H1 (cell line): Measurements from ENCODE around the gene BBS2. TPM values are rescaled to one million over a fixed set of nuclear protein-coding genes. Genes with fewer than 3 reads are reported as not detected.

Experiments
- CTCF ChIA-PET: fragments of 300-600 bp; sonication (Branson Sonifier 250); formaldehyde crosslinking; loops from one replicate; lab custom pipeline; 2021; ENCODE audit not compliant: partially characterized antibody; lab: Charles Lee
- POLR2A ChIA-PET: fragments of 300-600 bp; sonication (Branson Sonifier 250); formaldehyde crosslinking; loops from one replicate; lab custom pipeline; 2021; ENCODE audit warnings: inconsistent platforms; ENCODE audit not compliant: partially characterized antibody; lab: Charles Lee
- DNase-seq, 2 experiments: peaks; one replicate each; pipeline versions ENCODE4 v3.0.0 to v3.0.0-alpha.2; 2010 to 2022; ENCODE audit warnings: low spot score in 2 of 2, low read depth in 1 of 2, mixed read lengths in 1 of 2
- FAIRE-seq: peaks from 2 replicates; lab custom pipeline; 2011; peaks lifted over from hg19 to GRCh38; lab: Jason Lieb, UNC
- H2AFZ ChIP-seq: 2 replicates; pipeline ENCODE4 v1.8.1; 2012; ENCODE audit warnings: low read length, inconsistent platforms
- H2AK5ac ChIP-seq: 2 replicates; pipeline ENCODE4 v1.6.1; 2013; ENCODE audit warnings: low read depth, low read length
- H2BK120ac ChIP-seq: replicated peaks from 2 replicates; pipeline ENCODE3; 2013; ENCODE audit warnings: low read depth, low read length, inconsistent platforms
- H2BK12ac ChIP-seq: 2 replicates; pipeline ENCODE4 v1.6.1; 2013; ENCODE audit warnings: low read depth, low read length
- H2BK15ac ChIP-seq: 2 replicates; pipeline ENCODE4 v1.6.1; 2013; ENCODE audit warnings: low read length
- H2BK20ac ChIP-seq: 2 replicates; pipeline ENCODE4 v1.6.1; 2013; ENCODE audit warnings: low read length
- H2BK5ac ChIP-seq: 2 replicates; pipeline ENCODE4 v1.6.1; 2013; ENCODE audit warnings: low read depth, low read length
- H3K14ac ChIP-seq: 2 replicates; pipeline ENCODE4 v1.6.1; 2013; ENCODE audit warnings: inconsistent platforms; ENCODE audit not compliant: insufficient read length
- H3K18ac ChIP-seq: 2 replicates; pipeline ENCODE4 v1.6.1; 2013; ENCODE audit warnings: low read length; ENCODE audit errors: extremely low read depth
- H3K23ac ChIP-seq: 2 replicates; pipeline ENCODE4 v1.6.1; 2013; ENCODE audit warnings: inconsistent platforms; ENCODE audit not compliant: insufficient read length
- H3K23me2 ChIP-seq: 2 replicates; pipeline ENCODE4 v1.6.1; 2013; ENCODE audit warnings: low read depth, low read length
- H3K27ac ChIP-seq: 2 replicates; pipeline ENCODE4 v1.6.1; 2011; ENCODE audit warnings: low read depth, low read length, inconsistent platforms
- H3K27me3 ChIP-seq, 4 experiments: replicated peaks in 1 of 4; 1 replicate in 1 of 4; 2 replicates in 3 of 4; pipeline versions ENCODE4 v1.6.1 to v1.8.1; 2011 to 2013; ENCODE audit warnings: low read length in 3 of 4, mild to moderate bottlenecking in 3 of 4, inconsistent platforms in 2 of 4, mixed read lengths in 2 of 4, moderate library complexity in 1 of 4; ENCODE audit not compliant: control insufficient read depth in 3 of 4, insufficient read depth in 3 of 4; ENCODE audit errors: extremely low read depth in 1 of 4
- H3K36me3 ChIP-seq, 4 experiments: 2 replicates each; pipeline versions ENCODE4 v1.6.1 to v1.8.1; 2011 to 2013; ENCODE audit warnings: mild to moderate bottlenecking in 4 of 4, low read length in 3 of 4, moderate library complexity in 2 of 4, control low read depth in 1 of 4, inconsistent platforms in 1 of 4; ENCODE audit not compliant: insufficient read depth in 4 of 4, control insufficient read depth in 2 of 4
- H3K4ac ChIP-seq: replicated peaks from 2 replicates; pipeline ENCODE3; 2013; ENCODE audit warnings: low read length, low read depth, mixed read lengths, inconsistent platforms; ENCODE audit not compliant: insufficient read length
- H3K4me1 ChIP-seq, 4 experiments: replicated peaks in 1 of 4; 1 replicate in 1 of 4; 2 replicates in 3 of 4; pipeline versions ENCODE4 v1.6.1 to v1.8.1; 2011 to 2013; ENCODE audit warnings: low read length in 3 of 4, inconsistent platforms in 2 of 4, mixed read lengths in 1 of 4; ENCODE audit not compliant: insufficient read depth in 4 of 4, control insufficient read depth in 3 of 4
- H3K4me2 ChIP-seq, 2 experiments: 2 replicates each; pipeline versions ENCODE4 v1.6.1 to v1.8.1; 2011 to 2013; ENCODE audit warnings: low read depth in 2 of 2, low read length in 2 of 2, control low read depth in 1 of 2, inconsistent platforms in 1 of 2, mild to moderate bottlenecking in 1 of 2; ENCODE audit not compliant: insufficient read depth in 1 of 2
- H3K4me3 ChIP-seq, 4 experiments: fragments of 200-600, 300-600 bp in 1 of 4; sonication (generic), shearing (Covaris generic), sonication (Bioruptor Twin) in 1 of 4; 2 replicates each; pipeline versions ENCODE4 v1.5.1 to v1.8.1; 2011 to 2016; ENCODE audit warnings: low read length in 4 of 4, low read depth in 3 of 4, control low read depth in 2 of 4, inconsistent platforms in 2 of 4, mild to moderate bottlenecking in 2 of 4, mixed read lengths in 1 of 4, moderate library complexity in 1 of 4; ENCODE audit not compliant: insufficient read depth in 2 of 4; ENCODE audit errors: extremely low read depth in 1 of 4
- H3K56ac ChIP-seq: replicated peaks from 2 replicates; pipeline ENCODE3; 2013; ENCODE audit warnings: low read depth, mild to moderate bottlenecking, mixed read lengths, low read length, inconsistent platforms; ENCODE audit not compliant: insufficient read length
- H3K79me1 ChIP-seq: 2 replicates; pipeline ENCODE4 v1.6.1; 2013; ENCODE audit warnings: low read depth, low read length, control low read depth
- H3K79me2 ChIP-seq, 2 experiments: 2 replicates each; pipeline versions ENCODE4 v1.6.1 to v1.8.1; 2012 to 2013; ENCODE audit warnings: low read length in 2 of 2, mild to moderate bottlenecking in 2 of 2, inconsistent platforms in 1 of 2; ENCODE audit not compliant: insufficient read depth in 2 of 2, control insufficient read depth in 1 of 2
- H3K9ac ChIP-seq, 4 experiments: replicated peaks in 1 of 4; 1 replicate in 1 of 4; 2 replicates in 3 of 4; pipeline versions ENCODE4 v1.6.1 to v1.8.1; 2011 to 2013; ENCODE audit warnings: low read depth in 3 of 4, low read length in 3 of 4, control low read depth in 2 of 4, mild to moderate bottlenecking in 2 of 4, moderate library complexity in 2 of 4, inconsistent platforms in 1 of 4; ENCODE audit errors: extremely low read depth in 1 of 4
- H3K9me3 ChIP-seq, 2 experiments: 2 replicates each; pipeline versions ENCODE4 v1.6.1 to v1.8.1; 2012 to 2013; ENCODE audit warnings: mild to moderate bottlenecking in 2 of 2, moderate library complexity in 2 of 2, control low read depth in 1 of 2, inconsistent platforms in 1 of 2, low read depth in 1 of 2, low read length in 1 of 2, mixed read lengths in 1 of 2; ENCODE audit not compliant: insufficient read depth in 2 of 2
- H4K20me1 ChIP-seq, 2 experiments: replicated peaks in 1 of 2; 2 replicates each; pipeline versions ENCODE3 to v1.8.1; 2011 to 2013; ENCODE audit warnings: inconsistent platforms in 2 of 2, low read length in 2 of 2, mild to moderate bottlenecking in 1 of 2; ENCODE audit not compliant: insufficient read depth in 2 of 2, control insufficient read depth in 1 of 2
- H4K5ac ChIP-seq: 2 replicates; pipeline ENCODE4 v1.6.1; 2013; ENCODE audit warnings: low read length, low read depth, mixed read lengths, inconsistent platforms; ENCODE audit not compliant: insufficient read length
- H4K8ac ChIP-seq: 2 replicates; pipeline ENCODE4 v1.8.0; 2013; ENCODE audit warnings: mild to moderate bottlenecking, moderate library complexity, low read length, inconsistent platforms; ENCODE audit not compliant: insufficient read depth; ENCODE audit errors: extremely low read depth
- H4K91ac ChIP-seq: replicated peaks from 2 replicates; pipeline ENCODE3; 2013; ENCODE audit warnings: low read length, mixed read lengths, inconsistent platforms; ENCODE audit not compliant: insufficient read length
- BACH1 ChIP-seq: IDR thresholded peaks from 2 replicates; pipeline ENCODE4 v1.6.1; 2012; ENCODE audit warnings: low read length, improper control_type of control experiment
- BCL11A ChIP-seq, 2 experiments: IDR thresholded peaks; one replicate each; pipeline ENCODE4 v1.6.1; 2011; ENCODE audit warnings: low read depth in 2 of 2, low read length in 2 of 2, mild to moderate bottlenecking in 2 of 2
- CEBPB ChIP-seq: IDR thresholded peaks from 2 replicates; pipeline ENCODE4 v1.6.1; 2012; ENCODE audit warnings: low read depth, low read length
- RAD21 ChIP-seq, 2 experiments: IDR thresholded peaks in 1 of 2; conservative IDR thresholded peaks in 1 of 2; 2 replicates each; pipeline ENCODE4 v1.6.1; 2011; ENCODE audit warnings: low read depth in 2 of 2, low read length in 2 of 2, improper control_type of control experiment in 1 of 2, inconsistent platforms in 1 of 2, mild to moderate bottlenecking in 1 of 2, moderate library complexity in 1 of 2
- WGBS, 2 experiments: shearing (Covaris generic) in 1 of 2; methylation state at CpG; one replicate each; pipeline versions ENCODE4 v1.1.6 to v1.1.7; 2013 to 2015; ENCODE audit warnings: low lambda C conversion rate in 2 of 2, mixed read lengths in 2 of 2, inconsistent platforms in 1 of 2, low coverage in 1 of 2, missing lambda C conversion rate in 1 of 2; ENCODE audit not compliant: insufficient replicate concordance in 2 of 2, insufficient coverage in 1 of 2, insufficient read length in 1 of 2; ENCODE audit errors: extremely low coverage in 1 of 2, missing lambda C conversion rate in 1 of 2; 5-methylcytosine and 5-hydroxymethylcytosine counted together
- polyA plus RNA-seq, 7 experiments: library from polyadenylated mRNA; depleted of rRNA in 3 of 7; stranded (reverse) in 5 of 7; unstranded in 2 of 7; fragments of >200 nt in 5 of 7; fragments of 200-250 nt in 2 of 7; gene quantifications; 1 replicate in 5 of 7; 2 replicates in 1 of 7; 4 replicates in 1 of 7; pipeline versions ENCODE4 v1.2.1 to v1.2.3, GENCODE V29; 2011 to 2013; ENCODE audit warnings: missing spikeins in 2 of 7, mixed read lengths in 2 of 7
- total RNA-seq: library from RNA; stranded (reverse); fragmentation: NEBNext Ultra II Directional; extraction: Animal tissue kit (Norgen Biotek cat#: 25700); gene quantifications from 2 replicates; pipeline ENCODE4 v1.2.1, GENCODE V29; 2021
- TF ChIP-seq, protein P1 (sequence below): IDR thresholded peaks from 2 replicates; pipeline ENCODE4 v1.6.1; 2012; ENCODE audit warnings: inconsistent platforms
- TF ChIP-seq, protein P2 (sequence below): IDR thresholded peaks from 2 replicates; pipeline ENCODE4 v1.6.1; 2012; ENCODE audit warnings: inconsistent platforms
- TF ChIP-seq, protein P3 (sequence below), 3 experiments: IDR thresholded peaks; 1 replicate in 2 of 3; 2 replicates in 1 of 3; pipeline versions ENCODE4 v1.5.1 to v1.6.1; 2011; ENCODE audit warnings: low read length in 3 of 3, mild to moderate bottlenecking in 3 of 3, inconsistent platforms in 2 of 3, low read depth in 1 of 3, moderate library complexity in 1 of 3; ENCODE audit not compliant: insufficient read depth in 1 of 3; ENCODE audit errors: control extremely low read depth in 1 of 3

The BBS2 gene
- total and polyA plus RNA-seq, 2 of the 8 experiments (the other 6 are each of a cell fraction or from before 2014, with no cell fraction given), result 12.3 to 15.1 TPM

DNA sequence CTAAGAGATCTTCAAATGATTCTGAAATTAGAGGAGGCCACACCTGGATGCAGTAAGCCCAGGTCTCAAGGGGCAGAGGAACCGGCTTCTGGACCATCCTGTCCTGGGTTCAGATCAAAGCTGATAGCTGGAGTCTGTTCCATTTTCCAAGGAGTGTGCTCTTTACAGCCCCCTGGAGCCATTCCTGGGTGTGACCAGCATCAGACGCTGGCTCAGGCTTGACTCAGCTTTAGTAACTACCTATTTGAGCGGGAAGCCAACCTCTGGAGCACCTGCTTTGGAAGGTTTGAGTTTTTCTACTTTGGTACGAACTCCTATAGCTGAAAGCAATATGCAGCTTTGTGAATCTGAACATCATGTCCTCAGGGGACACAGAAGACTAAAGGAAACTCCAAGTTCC, 12.9 kb upstream of the BBS2 start:
- H3K4me1 ChIP-seq, result no peaks in the 10 kb centered on the region
- ChIA-PET POLR2A (interaction anchor here (2.2 kb wide), 1 partner anchor 15 kb away, joined by 8 read pairs; no protein-coding TSS in a partner anchor), CTCF (interaction anchor here (0.7 to 1.8 kb wide), 9 partner anchors 12 to 335 kb away, joined by 3 to 6 read pairs (median 4); no protein-coding TSS in a partner anchor)
- H3K18ac ChIP-seq, result no peak overlapping the region
- no peaks in the 10 kb centered on the region for H3K79me1 ChIP-seq
- H3K9me3 ChIP-seq, result no peaks in the 10 kb centered on the region
- H3K56ac ChIP-seq, result no peak overlapping the region
- no peaks in the 10 kb centered on the region for H3K36me3 ChIP-seq
- DNase-seq, result no peak
- H2BK15ac ChIP-seq, result no peak overlapping the region
- FAIRE-seq, result no peak
- H3K4ac ChIP-seq, result no peak overlapping the region
- no peak overlapping the region for H4K91ac ChIP-seq
- H3K14ac ChIP-seq, result no peak overlapping the region
- H2AK5ac ChIP-seq, result no peak overlapping the region
- H4K20me1 ChIP-seq, result no peaks in the 10 kb centered on the region
- H2AFZ ChIP-seq, result no peak overlapping the region
- no peak overlapping the region for H4K5ac ChIP-seq
- TF ChIP-seq BCL11A (IDR thresholded peaks at IDR 0.05; ENCODE audit: low read depth in 2 of 2, low read length in 2 of 2) (no peak), BACH1 (peak; percentile 94), RAD21 (IDR thresholded peaks at IDR 0.05 in 1 of 2, conservative IDR thresholded peaks at IDR 0.05 in 1 of 2; ENCODE audit: low read depth in 2 of 2, low read length in 2 of 2) (peak in 1 of 2 experiments; percentile 22; a peak in 2 of 4 replicates), CEBPB (no peak)
- TF ChIP-seq, protein P1, sequence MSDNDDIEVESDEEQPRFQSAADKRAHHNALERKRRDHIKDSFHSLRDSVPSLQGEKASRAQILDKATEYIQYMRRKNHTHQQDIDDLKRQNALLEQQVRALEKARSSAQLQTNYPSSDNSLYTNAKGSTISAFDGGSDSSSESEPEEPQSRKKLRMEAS, result peak; percentile 66
- TF ChIP-seq, protein P2, sequence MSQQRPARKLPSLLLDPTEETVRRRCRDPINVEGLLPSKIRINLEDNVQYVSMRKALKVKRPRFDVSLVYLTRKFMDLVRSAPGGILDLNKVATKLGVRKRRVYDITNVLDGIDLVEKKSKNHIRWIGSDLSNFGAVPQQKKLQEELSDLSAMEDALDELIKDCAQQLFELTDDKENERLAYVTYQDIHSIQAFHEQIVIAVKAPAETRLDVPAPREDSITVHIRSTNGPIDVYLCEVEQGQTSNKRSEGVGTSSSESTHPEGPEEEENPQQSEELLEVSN, result peak; percentile 94
- TF ChIP-seq, protein P3, sequence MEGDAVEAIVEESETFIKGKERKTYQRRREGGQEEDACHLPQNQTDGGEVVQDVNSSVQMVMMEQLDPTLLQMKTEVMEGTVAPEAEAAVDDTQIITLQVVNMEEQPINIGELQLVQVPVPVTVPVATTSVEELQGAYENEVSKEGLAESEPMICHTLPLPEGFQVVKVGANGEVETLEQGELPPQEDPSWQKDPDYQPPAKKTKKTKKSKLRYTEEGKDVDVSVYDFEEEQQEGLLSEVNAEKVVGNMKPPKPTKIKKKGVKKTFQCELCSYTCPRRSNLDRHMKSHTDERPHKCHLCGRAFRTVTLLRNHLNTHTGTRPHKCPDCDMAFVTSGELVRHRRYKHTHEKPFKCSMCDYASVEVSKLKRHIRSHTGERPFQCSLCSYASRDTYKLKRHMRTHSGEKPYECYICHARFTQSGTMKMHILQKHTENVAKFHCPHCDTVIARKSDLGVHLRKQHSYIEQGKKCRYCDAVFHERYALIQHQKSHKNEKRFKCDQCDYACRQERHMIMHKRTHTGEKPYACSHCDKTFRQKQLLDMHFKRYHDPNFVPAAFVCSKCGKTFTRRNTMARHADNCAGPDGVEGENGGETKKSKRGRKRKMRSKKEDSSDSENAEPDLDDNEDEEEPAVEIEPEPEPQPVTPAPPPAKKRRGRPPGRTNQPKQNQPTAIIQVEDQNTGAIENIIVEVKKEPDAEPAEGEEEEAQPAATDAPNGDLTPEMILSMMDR (IDR thresholded peaks at IDR 0.05; ENCODE audit: control extremely low read depth in 1 of 3, insufficient read depth in 1 of 3, low read depth in 1 of 3, low read length in 3 of 3), result peak in 2 of 3 experiments; percentile 39 to 49; a peak in 2 of 4 replicates
- WGBS, 2 experiments, result 70% methylated on average over 4 of the region's 4 CpGs; no CpG with 5 or more reads in 1 of the 2 experiments
- no peak overlapping the region for H2BK20ac ChIP-seq
- no peak overlapping the region for H3K4me3 ChIP-seq
- H4K8ac ChIP-seq, result no peak overlapping the region
- no peak overlapping the region for H3K9ac ChIP-seq
- no peaks in the 10 kb centered on the region for H3K79me2 ChIP-seq
- H3K27me3 ChIP-seq, result peaks cover 0 to 4% (median under 1%) of the 10 kb centered on the region in 4 experiments; a peak in 3 of 7 replicates
- H2BK12ac ChIP-seq, result no peak overlapping the region
- H2BK5ac ChIP-seq, result no peak overlapping the region
- H3K27ac ChIP-seq, result no peak overlapping the region
- H3K23me2 ChIP-seq, result no peaks in the 10 kb centered on the region
- no peak overlapping the region for H3K23ac ChIP-seq
- no peak overlapping the region for H2BK120ac ChIP-seq
- no peak overlapping the region for H3K4me2 ChIP-seq
